H9 (cell line): Measurements from ENCODE around the gene MAST2. TPM values are rescaled to one million over a fixed set of nuclear protein-coding genes. Genes with fewer than 3 reads are reported as not detected.

Source experiments
- DNase-seq: peaks from one replicate; pipeline ENCODE4 v3.0.0-alpha.2; 2017
- H2AFZ ChIP-seq: one replicate; pipeline ENCODE4 v1.6.1; 2013; ENCODE audit warnings: mild to moderate bottlenecking, low read length, control low read depth, moderate library complexity
- H2AK5ac ChIP-seq: 2 replicates; pipeline ENCODE4 v1.6.1; 2013; ENCODE audit warnings: low read length, control low read depth, mixed read lengths; ENCODE audit not compliant: insufficient read length
- H2BK120ac ChIP-seq: one replicate; pipeline ENCODE4 v1.6.1; 2013; ENCODE audit warnings: low read depth, mild to moderate bottlenecking, low read length, control low read depth, inconsistent platforms; ENCODE audit not compliant: poor library complexity, severe bottlenecking
- H2BK12ac ChIP-seq: 2 replicates; pipeline ENCODE4 v1.6.1; 2013; ENCODE audit warnings: low read length, control low read depth, mixed read lengths, low read depth; ENCODE audit not compliant: insufficient read length
- H2BK15ac ChIP-seq: 2 replicates; pipeline ENCODE4 v1.6.1; 2013; ENCODE audit warnings: low read depth, low read length, control low read depth
- H2BK20ac ChIP-seq: one replicate; pipeline ENCODE4 v1.6.1; 2013; ENCODE audit warnings: low read depth, mild to moderate bottlenecking, low read length, control low read depth, inconsistent platforms; ENCODE audit not compliant: poor library complexity, severe bottlenecking
- H2BK5ac ChIP-seq: 2 replicates; pipeline ENCODE4 v1.6.1; 2013; ENCODE audit warnings: low read length, control low read depth, mixed read lengths; ENCODE audit not compliant: insufficient read length
- H3K14ac ChIP-seq: 2 replicates; pipeline ENCODE4 v1.6.1; 2013; ENCODE audit warnings: low read length, control low read depth; ENCODE audit not compliant: insufficient read depth
- H3K18ac ChIP-seq: 2 replicates; pipeline ENCODE4 v1.6.1; 2013; ENCODE audit warnings: low read depth, mild to moderate bottlenecking, mixed read lengths, low read length, control low read depth; ENCODE audit not compliant: insufficient read length
- H3K23ac ChIP-seq: 2 replicates; pipeline ENCODE4 v1.6.1; 2013; ENCODE audit warnings: low read length, control low read depth, mixed read lengths, low read depth; ENCODE audit not compliant: insufficient read length
- H3K23me2 ChIP-seq: 2 replicates; pipeline ENCODE4 v1.6.1; 2013; ENCODE audit warnings: low read depth, mild to moderate bottlenecking, mixed read lengths, low read length, control low read depth; ENCODE audit not compliant: insufficient read length, poor library complexity, severe bottlenecking
- H3K27ac ChIP-seq: 2 replicates; pipeline ENCODE4 v1.5.1; 2013; ENCODE audit warnings: low read length, control low read depth, mixed read lengths, low read depth; ENCODE audit not compliant: insufficient read length
- H3K27me3 ChIP-seq: 2 replicates; pipeline ENCODE4 v1.6.1; 2013; ENCODE audit warnings: low read length, control low read depth, inconsistent platforms; ENCODE audit not compliant: insufficient read depth
- H3K4ac ChIP-seq: 2 replicates; pipeline ENCODE4 v1.6.1; 2013; ENCODE audit warnings: low read depth, mild to moderate bottlenecking, control low read depth, inconsistent platforms, low read length, moderate library complexity
- H3K4me1 ChIP-seq: 2 replicates; pipeline ENCODE4 v1.6.1; 2013; ENCODE audit warnings: low read length, control low read depth, inconsistent platforms; ENCODE audit not compliant: insufficient read depth
- H3K4me2 ChIP-seq: 2 replicates; pipeline ENCODE4 v1.6.1; 2013; ENCODE audit warnings: low read length, control low read depth, mixed read lengths; ENCODE audit not compliant: insufficient read length, insufficient read depth
- H3K56ac ChIP-seq: 2 replicates; pipeline ENCODE4 v1.6.1; 2013; ENCODE audit warnings: low read depth, mild to moderate bottlenecking, mixed read lengths, low read length, control low read depth; ENCODE audit not compliant: insufficient read length
- H3K79me1 ChIP-seq: 2 replicates; pipeline ENCODE4 v1.6.1; 2013; ENCODE audit warnings: low read depth, mild to moderate bottlenecking, moderate library complexity, low read length, control low read depth, inconsistent platforms; ENCODE audit not compliant: insufficient read depth, poor library complexity, severe bottlenecking
- H3K79me2 ChIP-seq: 2 replicates; pipeline ENCODE4 v1.6.1; 2013; ENCODE audit warnings: low read length, control low read depth, inconsistent platforms; ENCODE audit not compliant: insufficient read depth
- H3K9ac ChIP-seq: 2 replicates; pipeline ENCODE4 v1.6.1; 2013; ENCODE audit warnings: low read length, control low read depth, mixed read lengths; ENCODE audit not compliant: insufficient read length; ENCODE audit errors: extremely low read depth
- H3K9me3 ChIP-seq: one replicate; pipeline ENCODE4 v1.6.1; 2013; ENCODE audit warnings: low read depth, low read length, inconsistent platforms; ENCODE audit not compliant: control insufficient read depth
- H3T11ph ChIP-seq: one replicate; pipeline ENCODE4 v1.6.1; 2013; ENCODE audit warnings: mild to moderate bottlenecking, low read length, control low read depth, inconsistent platforms
- H4K20me1 ChIP-seq: one replicate; pipeline ENCODE4 v1.6.1; 2013; ENCODE audit not compliant: control insufficient read depth, insufficient read length, insufficient read depth
- H4K5ac ChIP-seq: 2 replicates; pipeline ENCODE4 v1.6.1; 2013; ENCODE audit warnings: low read depth, mild to moderate bottlenecking, mixed read lengths, low read length, control low read depth; ENCODE audit not compliant: insufficient read length
- H4K8ac ChIP-seq: replicated peaks from 2 replicates; pipeline ENCODE4 v1.6.1; 2013; ENCODE audit warnings: low read length, control low read depth, mixed read lengths, low read depth; ENCODE audit not compliant: insufficient read length
- H4K91ac ChIP-seq: 2 replicates; pipeline ENCODE4 v1.6.1; 2013; ENCODE audit warnings: low read depth, mild to moderate bottlenecking, moderate library complexity, mixed read lengths, low read length, control low read depth; ENCODE audit not compliant: insufficient read length
- H3K27ac Mint-ChIP-seq, 3 experiments: 2 replicates in 2 of 3; 3 replicates in 1 of 3; pipeline ENCODE4 v1.8.0; 2020 to 2021; ENCODE audit warnings: mixed read lengths in 3 of 3, mild to moderate bottlenecking in 1 of 3, moderate library complexity in 1 of 3
- H3K27me3 Mint-ChIP-seq: 2 replicates; pipeline ENCODE4 v1.8.0; 2021; ENCODE audit warnings: low read depth, mild to moderate bottlenecking, moderate library complexity, mixed read lengths
- H3K36me3 Mint-ChIP-seq, 3 experiments: 2 replicates in 2 of 3; 3 replicates in 1 of 3; pipeline ENCODE4 v1.8.0; 2020 to 2021; ENCODE audit warnings: low read depth in 3 of 3, mixed read lengths in 3 of 3; ENCODE audit not compliant: insufficient read depth in 1 of 3
- H3K4me1 Mint-ChIP-seq, 2 experiments: 2 replicates each; pipeline ENCODE4 v1.8.0; 2020; ENCODE audit warnings: mixed read lengths in 2 of 2
- H3K4me3 Mint-ChIP-seq, 2 experiments: 2 replicates in 1 of 2; 3 replicates in 1 of 2; pipeline ENCODE4 v1.8.0; 2020 to 2021; ENCODE audit warnings: mild to moderate bottlenecking in 2 of 2, mixed read lengths in 2 of 2, moderate library complexity in 1 of 2
- H3K9me3 Mint-ChIP-seq, 2 experiments: 2 replicates in 1 of 2; 3 replicates in 1 of 2; pipeline ENCODE4 v1.8.0; 2020; ENCODE audit warnings: mild to moderate bottlenecking in 2 of 2, mixed read lengths in 2 of 2, moderate library complexity in 1 of 2
- CTCF ChIP-seq: fragments of 200-600 bp; sonication (generic); conservative IDR thresholded peaks from 3 replicates; pipeline ENCODE4 v1.8.0; 2021; ENCODE audit warnings: antibody characterized with exemption, mild to moderate bottlenecking
- WGBS: extraction: QIAGEN DNeasy Blood & Tissue Kit; methylation state at CpG from one replicate; pipeline ENCODE4 v1.1.7; 2013; ENCODE audit warnings: missing lambda C conversion rate, low lambda C conversion rate, mixed read lengths; ENCODE audit not compliant: insufficient read length; ENCODE audit errors: extremely low coverage; 5-methylcytosine and 5-hydroxymethylcytosine counted together
- total RNA-seq: library from RNA; stranded (reverse); gene quantifications from 2 replicates; pipeline ENCODE4 v1.2.1, GENCODE V29; 2021

The MAST2 gene
- total RNA-seq, 1 experiment from 2014 or later = 28.8 TPM

DNA sequence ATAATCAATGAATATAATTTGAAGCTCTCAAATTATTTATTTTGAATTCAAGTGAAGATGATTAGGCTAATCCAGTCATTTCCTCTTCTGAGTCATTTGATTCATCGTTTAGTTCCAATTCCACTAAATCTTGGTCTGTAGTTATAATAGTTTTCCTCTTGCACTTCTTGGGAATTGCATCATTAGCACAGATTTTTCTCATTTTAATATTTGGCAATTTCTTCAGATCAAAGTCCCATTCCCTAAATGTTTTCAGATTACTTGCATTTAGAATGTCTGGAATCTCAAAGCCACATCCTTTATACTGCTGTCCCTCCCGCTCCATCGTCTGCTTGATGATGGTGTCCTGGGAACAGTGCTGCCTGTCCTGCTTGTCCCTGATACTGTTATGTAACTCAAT is 43.5 kb downstream of the MAST2 start:
- Mint-ChIP-seq H3K27me3 (no peaks in the 10 kb centered on the region), H3K27ac (no peak overlapping the region), H3K36me3 (peaks cover 7 to 28% (median 19%) of the 10 kb centered on the region in 3 experiments), H3K4me1 (peaks cover 28 to 39% of the 10 kb centered on the region in 2 experiments), H3K4me3 (no peak overlapping the region), H3K9me3 (peaks cover 18 to 21% of the 10 kb centered on the region in 2 experiments)
- no peak overlapping the region for H2BK20ac ChIP-seq
- H2AFZ ChIP-seq = no peak overlapping the region
- no peak overlapping the region for H4K91ac ChIP-seq
- no peak overlapping the region for H2BK5ac ChIP-seq
- H4K8ac ChIP-seq = no peak overlapping the region
- no peak overlapping the region for H3K9ac ChIP-seq
- no peak overlapping the region for H2AK5ac ChIP-seq
- H3K56ac ChIP-seq = no peak overlapping the region
- H3K18ac ChIP-seq = no peak overlapping the region
- H2BK12ac ChIP-seq = no peak overlapping the region
- H4K5ac ChIP-seq = no peak overlapping the region
- H2BK120ac ChIP-seq = no peak overlapping the region
- H3K14ac ChIP-seq = no peak overlapping the region
- H3K79me1 ChIP-seq = no peaks in the 10 kb centered on the region
- no peak overlapping the region for H3T11ph ChIP-seq
- no peak overlapping the region for H3K23ac ChIP-seq
- no CpG with 5 or more reads among the region's 3 CpGs for WGBS
- H3K9me3 ChIP-seq = no peaks in the 10 kb centered on the region
- no peaks in the 10 kb centered on the region; the same call in 1 of the 2 replicates for H3K79me2 ChIP-seq
- no peak for DNase-seq
- H3K4ac ChIP-seq = no peak overlapping the region
- no peaks in the 10 kb centered on the region for H3K27me3 ChIP-seq
- H3K27ac ChIP-seq = no peak overlapping the region
- H2BK15ac ChIP-seq = no peak overlapping the region
- no peaks in the 10 kb centered on the region for H4K20me1 ChIP-seq
- H3K4me2 ChIP-seq = no peak overlapping the region
- no peaks in the 10 kb centered on the region for H3K23me2 ChIP-seq
- H3K4me1 ChIP-seq = peaks cover 2% of the 10 kb centered on the region; the same call in 1 of the 2 replicates
- TF ChIP-seq CTCF = no peak
